ENCODE data around the gene CLIC2. TPM values are rescaled to one million over a fixed set of nuclear protein-coding genes. Genes with fewer than 3 reads are reported as not detected.
"Not testable (repeated sequence)": the region's sequence is repeated elsewhere in the genome, so short reads cannot be mapped to it uniquely, and the experiment has no call there.

The CLIC2 gene
- 10 to 100 TPM in 1 of 3 donors, 1 to 10 TPM in 2; 3.3 to 13.1 (median 8.3) TPM for total RNA-seq
- long read RNA-seq, donor 1, transcript CLIC2-202 (6 exons, 2,655 nt): major isoform, 6 of 7 reads
- long read RNA-seq, donor 1, partial matches to known transcripts: 0 of 7 reads
- long read RNA-seq, donor 1, other reads (novel, unspliced or antisense): 0 of 7 reads
- long read RNA-seq, donor 2, partial matches to known transcripts: 0 of 4 reads
- long read RNA-seq, donor 2, other reads (novel, unspliced or antisense): 0 of 4 reads

DNA sequence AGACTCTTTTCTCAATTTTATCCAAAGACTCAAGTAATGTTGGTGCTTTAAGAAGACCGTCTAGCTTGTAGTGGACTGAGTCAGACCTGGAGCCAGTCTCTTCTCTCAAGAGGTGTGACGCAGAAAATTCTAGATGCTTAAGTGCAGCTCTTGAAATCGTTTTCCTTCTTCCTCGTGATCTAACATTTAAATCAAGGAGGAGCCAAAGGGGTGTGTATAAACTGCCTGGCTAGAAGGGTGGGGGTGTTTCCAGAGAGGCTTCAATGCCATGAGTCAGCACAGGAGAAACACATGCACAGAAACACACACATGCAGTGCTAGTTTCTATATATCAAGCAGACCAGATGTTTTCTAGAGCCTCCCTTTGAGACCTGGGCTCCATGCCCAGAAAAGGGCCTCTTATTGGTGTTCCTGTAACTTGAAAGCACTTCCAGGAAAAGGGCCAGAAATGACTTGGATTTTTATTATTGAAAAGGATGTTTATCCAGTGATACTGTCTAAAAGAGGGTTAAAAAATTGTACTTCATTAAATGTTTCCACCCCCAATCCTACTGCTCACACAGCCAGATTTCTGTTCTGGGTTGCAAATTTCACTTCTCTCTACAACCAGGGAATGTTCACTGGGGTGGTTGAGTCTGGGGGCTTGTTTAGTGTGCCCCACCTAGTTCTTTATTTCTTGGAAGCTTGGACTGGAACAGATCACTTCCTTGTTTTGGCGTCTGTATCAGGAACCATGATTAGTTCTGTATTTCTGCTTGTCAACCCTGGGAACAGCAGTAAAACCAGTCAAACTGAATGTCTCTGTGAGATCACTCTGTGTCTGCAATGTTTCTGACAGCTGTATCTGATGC, at the start of gene CLIC2:
Gene CLIC2, minus strand, starts transcription at position 129 of the 851 bp plus-strand sequence. CDS start 187 bp downstream, outside the sequence.
- H3K36me3 ChIP-seq (ENCODE audit: low read depth): no peaks in the 10 kb centered on the region
- ATAC-seq (peak; percentile 88), DNase-seq (peak in 1 of 3 donors; percentile 33)
- H3K9me3 ChIP-seq: no peaks in the 10 kb centered on the region
- H3K4me1 ChIP-seq (ENCODE audit: low read depth): no peaks in the 10 kb centered on the region
- TF ChIP-seq, protein P1, sequence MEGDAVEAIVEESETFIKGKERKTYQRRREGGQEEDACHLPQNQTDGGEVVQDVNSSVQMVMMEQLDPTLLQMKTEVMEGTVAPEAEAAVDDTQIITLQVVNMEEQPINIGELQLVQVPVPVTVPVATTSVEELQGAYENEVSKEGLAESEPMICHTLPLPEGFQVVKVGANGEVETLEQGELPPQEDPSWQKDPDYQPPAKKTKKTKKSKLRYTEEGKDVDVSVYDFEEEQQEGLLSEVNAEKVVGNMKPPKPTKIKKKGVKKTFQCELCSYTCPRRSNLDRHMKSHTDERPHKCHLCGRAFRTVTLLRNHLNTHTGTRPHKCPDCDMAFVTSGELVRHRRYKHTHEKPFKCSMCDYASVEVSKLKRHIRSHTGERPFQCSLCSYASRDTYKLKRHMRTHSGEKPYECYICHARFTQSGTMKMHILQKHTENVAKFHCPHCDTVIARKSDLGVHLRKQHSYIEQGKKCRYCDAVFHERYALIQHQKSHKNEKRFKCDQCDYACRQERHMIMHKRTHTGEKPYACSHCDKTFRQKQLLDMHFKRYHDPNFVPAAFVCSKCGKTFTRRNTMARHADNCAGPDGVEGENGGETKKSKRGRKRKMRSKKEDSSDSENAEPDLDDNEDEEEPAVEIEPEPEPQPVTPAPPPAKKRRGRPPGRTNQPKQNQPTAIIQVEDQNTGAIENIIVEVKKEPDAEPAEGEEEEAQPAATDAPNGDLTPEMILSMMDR (IDR thresholded peaks at IDR 0.05): no peak
- intact Hi-C loops (cut with DNase I, micrococcal nuclease): no loop called here
- no peak within 1 kb of the TSS for H3K4me3 ChIP-seq

- H3K4me3 ChIP-seq; intact Hi-C loops (cut with DNase I, micrococcal nuclease); DNase-seq; H3K9me3 ChIP-seq; H3K4me1 ChIP-seq (ENCODE audit: low read depth); H3K36me3 ChIP-seq (ENCODE audit: low read depth): not testable (repeated sequence)
- peak; percentile 71 for ATAC-seq
Measured at GRCh38 chrX:155382529-155382967, 48.1 kb upstream of the CLIC2 start.

- H3K4me1 ChIP-seq (ENCODE audit: low read depth); H3K4me3 ChIP-seq; H3K9me3 ChIP-seq; intact Hi-C loops (cut with DNase I, micrococcal nuclease); H3K36me3 ChIP-seq (ENCODE audit: low read depth); DNase-seq: not testable (repeated sequence)
- peak; percentile 91 for ATAC-seq
Measured at GRCh38 chrX:155381843-155382528, 47.6 kb upstream of the CLIC2 start, which contains the start of gene F8A2. Gene F8A2, plus strand, starts transcription at chrX:155382095. Its CDS starts 20 bp downstream, at chrX:155382115.

GRCh38 chrX:155379802-155380201, 45.4 kb upstream of the CLIC2 start:
- H3K4me3 ChIP-seq; H3K4me1 ChIP-seq (ENCODE audit: low read depth); ATAC-seq; H3K9me3 ChIP-seq; intact Hi-C loops (cut with DNase I, micrococcal nuclease); H3K36me3 ChIP-seq (ENCODE audit: low read depth); DNase-seq: not testable (repeated sequence)

DNA sequence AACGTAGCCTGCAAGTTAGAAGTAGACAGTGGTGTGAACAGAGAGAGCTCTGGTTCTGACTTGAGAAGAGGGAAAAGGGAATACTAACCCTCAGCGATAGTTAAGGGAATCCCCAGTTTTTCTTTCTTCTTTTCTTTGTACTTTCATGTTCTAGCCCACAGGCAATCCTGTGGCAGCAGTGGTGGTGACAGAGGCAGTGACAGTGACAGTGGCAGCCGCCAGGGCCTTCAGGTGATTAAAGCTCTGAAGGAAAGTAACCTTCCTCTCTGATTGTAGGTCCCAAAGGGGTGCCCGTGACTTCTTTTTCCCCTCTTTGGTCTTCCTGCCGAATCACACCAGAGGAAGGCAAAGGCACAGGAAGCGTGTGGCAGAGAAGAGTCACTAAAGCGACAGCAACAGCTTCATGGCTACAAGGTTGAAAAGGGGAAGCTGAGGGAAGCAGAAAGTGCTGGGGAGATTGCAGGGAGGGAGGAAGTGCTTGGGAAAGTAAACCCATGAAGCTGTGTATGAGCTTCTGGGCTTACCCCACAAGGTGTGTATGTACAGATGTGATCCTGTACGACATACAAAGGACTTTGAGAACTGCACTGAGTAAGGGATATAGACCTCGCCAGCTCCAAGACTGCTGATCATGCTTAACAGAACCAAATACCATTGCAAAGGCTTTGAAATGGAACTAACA, 39.5 kb upstream of the CLIC2 start:
- ATAC-seq: peak; percentile 30
- intact Hi-C loops (cut with DNase I, micrococcal nuclease); H3K4me3 ChIP-seq; H3K9me3 ChIP-seq; H3K36me3 ChIP-seq (ENCODE audit: low read depth); H3K4me1 ChIP-seq (ENCODE audit: low read depth); DNase-seq: not testable (repeated sequence)

DNA sequence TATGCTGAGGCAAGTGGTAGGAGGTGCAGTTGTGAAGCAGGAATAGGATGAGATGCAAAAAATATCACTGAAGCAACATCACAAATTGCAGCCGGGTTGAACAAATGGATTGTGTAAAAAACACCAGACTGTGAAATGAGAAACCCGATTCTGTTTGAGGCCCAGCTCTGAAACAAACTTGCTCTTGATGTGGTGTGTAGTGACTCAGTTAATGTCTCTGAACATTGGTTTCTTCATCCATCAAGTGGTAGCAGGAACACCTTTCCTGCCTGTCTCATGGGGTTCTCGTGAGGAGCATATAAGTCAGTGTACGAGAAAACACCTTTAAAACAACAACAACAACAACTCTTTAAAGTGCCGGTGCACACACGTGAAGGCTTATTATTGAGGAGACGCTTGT, 29.3 kb upstream of the CLIC2 start:
- H3K4me1 ChIP-seq (ENCODE audit: low read depth); ATAC-seq; DNase-seq; H3K4me3 ChIP-seq; H3K9me3 ChIP-seq; H3K36me3 ChIP-seq (ENCODE audit: low read depth); intact Hi-C loops (cut with DNase I, micrococcal nuclease): not testable (repeated sequence)

DNA sequence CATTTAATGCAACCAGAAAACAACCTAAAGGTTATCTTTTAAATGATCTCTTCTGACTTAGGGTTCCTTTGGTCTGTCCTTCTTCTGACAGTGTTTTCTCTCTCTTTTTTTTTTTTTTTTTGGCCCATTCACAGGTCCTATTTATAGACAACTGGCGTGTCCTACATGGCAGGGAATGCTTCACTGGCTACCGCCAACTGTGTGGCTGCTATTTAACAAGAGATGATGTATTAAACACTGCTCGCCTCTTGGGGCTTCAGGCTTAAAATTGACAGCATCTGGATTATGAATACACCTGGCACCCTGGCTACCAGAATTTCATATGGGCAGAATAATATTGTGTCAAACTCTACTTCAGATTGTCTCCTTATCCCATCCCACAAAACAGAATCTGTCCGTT, 15.0 kb upstream of the CLIC2 start:
- H3K9me3 ChIP-seq; H3K36me3 ChIP-seq (ENCODE audit: low read depth); ATAC-seq; intact Hi-C loops (cut with DNase I, micrococcal nuclease); H3K4me3 ChIP-seq; H3K4me1 ChIP-seq (ENCODE audit: low read depth); DNase-seq: not testable (repeated sequence)

GRCh38 chrX:155345689-155346088, 11.3 kb upstream of the CLIC2 start:
- H3K9me3 ChIP-seq; H3K36me3 ChIP-seq (ENCODE audit: low read depth); H3K4me3 ChIP-seq; ATAC-seq; H3K4me1 ChIP-seq (ENCODE audit: low read depth); DNase-seq; intact Hi-C loops (cut with DNase I, micrococcal nuclease): not testable (repeated sequence)

GRCh38 chrX:155335337-155335712, 911 bp upstream of the CLIC2 start:
- H3K4me1 ChIP-seq (ENCODE audit: low read depth); H3K4me3 ChIP-seq; H3K9me3 ChIP-seq; ATAC-seq; H3K36me3 ChIP-seq (ENCODE audit: low read depth); intact Hi-C loops (cut with DNase I, micrococcal nuclease); DNase-seq: not testable (repeated sequence)

All from mucosa of descending colon (tissue), 3 donors.